K562 treated with DMSO at 1 percent for 48 hours (cell line): ENCODE results near the gene FLVCR2. TPM values are rescaled to one million over a fixed set of nuclear protein-coding genes. Genes with fewer than 3 reads are reported as not detected.

Source experiments
- total RNA-seq: library from RNA; unstranded; fragments of 300-600 nt; gene quantifications from 2 replicates; pipeline ENCODE4 v1.2.3, GENCODE V29; 2022; ENCODE audit warnings: low replicate concordance; ENCODE audit errors: extremely low read depth

The FLVCR2 gene, protein sequence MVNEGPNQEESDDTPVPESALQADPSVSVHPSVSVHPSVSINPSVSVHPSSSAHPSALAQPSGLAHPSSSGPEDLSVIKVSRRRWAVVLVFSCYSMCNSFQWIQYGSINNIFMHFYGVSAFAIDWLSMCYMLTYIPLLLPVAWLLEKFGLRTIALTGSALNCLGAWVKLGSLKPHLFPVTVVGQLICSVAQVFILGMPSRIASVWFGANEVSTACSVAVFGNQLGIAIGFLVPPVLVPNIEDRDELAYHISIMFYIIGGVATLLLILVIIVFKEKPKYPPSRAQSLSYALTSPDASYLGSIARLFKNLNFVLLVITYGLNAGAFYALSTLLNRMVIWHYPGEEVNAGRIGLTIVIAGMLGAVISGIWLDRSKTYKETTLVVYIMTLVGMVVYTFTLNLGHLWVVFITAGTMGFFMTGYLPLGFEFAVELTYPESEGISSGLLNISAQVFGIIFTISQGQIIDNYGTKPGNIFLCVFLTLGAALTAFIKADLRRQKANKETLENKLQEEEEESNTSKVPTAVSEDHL
- total RNA-seq, result not detected in 2 replicates

DNA sequence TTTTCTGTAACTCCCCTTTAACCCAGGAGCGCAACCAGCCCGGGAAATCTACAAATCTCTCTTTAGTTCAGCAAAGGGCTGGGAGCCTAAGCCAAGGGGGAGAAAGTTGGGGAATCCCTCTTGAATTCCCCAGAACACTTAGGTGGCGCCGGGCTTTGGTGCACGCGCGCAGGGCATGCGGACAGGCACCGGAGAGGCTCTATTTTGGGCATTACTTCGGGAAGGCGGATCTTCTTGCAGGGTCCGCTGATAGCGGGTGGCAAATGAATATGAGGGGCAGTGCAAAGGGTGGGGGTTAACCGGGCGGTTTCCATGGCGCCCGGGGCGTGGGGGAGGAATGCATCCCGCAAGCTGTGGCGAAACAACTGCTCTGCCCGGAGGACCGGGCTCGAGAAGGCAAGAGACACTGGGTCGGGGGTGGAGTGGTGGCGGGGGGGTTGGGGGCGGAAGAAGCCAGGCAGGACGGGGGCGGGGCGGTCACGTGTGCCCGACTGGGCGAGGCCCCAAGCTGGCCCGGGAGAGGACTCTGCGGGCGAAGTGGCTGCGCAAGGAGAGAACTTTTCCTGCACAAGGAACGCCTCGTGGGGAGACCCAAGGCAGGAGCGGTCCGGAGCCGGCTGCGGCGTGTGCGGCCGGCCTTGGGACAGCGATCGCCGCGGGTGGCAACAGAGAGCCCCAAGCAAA, at the start of gene FLVCR2:
Gene FLVCR2, plus strand, starts transcription at position 519 of the 684 bp plus-strand sequence. CDS start 353 bp downstream, outside the sequence.

GRCh38 chr14:75660630-75661498, 82.4 kb downstream of the FLVCR2 start, which contains the start of the genes ERG28 and TTLL5:
Gene ERG28 (minus strand): TSS chr14:75660876. CDS start chr14:75657502, 3,374 bp downstream.
Gene TTLL5 (plus strand): TSS chr14:75661246. CDS start chr14:75663150, 1,904 bp downstream.

Other genes starting within 250 kb of the FLVCR2 start
- gene JDP2, start 150.6 kb upstream of the FLVCR2 start, total RNA-seq, result not detected in 2 replicates
- not detected in 2 replicates for gene BATF, start 56.2 kb upstream of the FLVCR2 start, total RNA-seq
- gene ERG28, start 82.3 kb downstream of the FLVCR2 start, total RNA-seq, result not detected in 2 replicates
- gene TTLL5, start 82.6 kb downstream of the FLVCR2 start, total RNA-seq, result not detected in 2 replicates